Activated CD4-positive, alpha-beta T cell treated with anti-CD3 and anti-CD28 coated beads for 1 hour (primary cell): ENCODE measurements around the gene SMIM43.
"Not testable (repeated sequence)": the region's sequence is repeated elsewhere in the genome, so short reads cannot be mapped to it uniquely, and the experiment has no call there.

Source experiments
- DNase-seq: peaks from one replicate; pipeline ENCODE4 v3.0.0-alpha.2; 2020

SMIM43 gene

GRCh38 chr4:121778991-121779628 lies 14.1 kb upstream of the SMIM43 start:
- DNase-seq: no peak

DNA sequence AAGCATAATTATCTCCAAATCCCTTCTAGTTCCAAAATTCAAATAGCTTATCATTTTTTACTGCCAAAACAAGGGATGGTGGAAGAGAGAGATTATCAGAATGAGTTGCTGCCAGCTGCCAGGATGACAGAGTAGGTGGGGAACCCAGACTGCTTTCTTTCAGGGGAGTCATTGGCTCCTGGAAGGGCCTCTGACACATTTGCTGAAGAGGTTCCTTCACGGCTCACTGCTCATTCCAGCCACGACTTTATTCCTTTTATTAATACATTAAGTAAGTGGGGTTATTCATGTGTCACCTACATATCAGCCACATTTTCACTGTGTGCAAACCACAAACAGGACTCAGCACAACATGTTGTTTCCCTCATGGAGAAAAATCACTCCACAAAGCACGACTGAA lies 12.7 kb upstream of the SMIM43 start:
- DNase-seq: no peak

GRCh38 chr4:121776610-121777401 lies 11.8 kb upstream of the SMIM43 start:
- no peak for DNase-seq

- DNase-seq: no peak
These were observed 8.9 kb upstream of the SMIM43 start for GRCh38 chr4:121773883-121774282.

GRCh38 chr4:121771869-121772268 lies 6.9 kb upstream of the SMIM43 start:
- DNase-seq: no peak

GRCh38 chr4:121769341-121769740 lies 4.4 kb upstream of the SMIM43 start:
- no peak for DNase-seq

DNA sequence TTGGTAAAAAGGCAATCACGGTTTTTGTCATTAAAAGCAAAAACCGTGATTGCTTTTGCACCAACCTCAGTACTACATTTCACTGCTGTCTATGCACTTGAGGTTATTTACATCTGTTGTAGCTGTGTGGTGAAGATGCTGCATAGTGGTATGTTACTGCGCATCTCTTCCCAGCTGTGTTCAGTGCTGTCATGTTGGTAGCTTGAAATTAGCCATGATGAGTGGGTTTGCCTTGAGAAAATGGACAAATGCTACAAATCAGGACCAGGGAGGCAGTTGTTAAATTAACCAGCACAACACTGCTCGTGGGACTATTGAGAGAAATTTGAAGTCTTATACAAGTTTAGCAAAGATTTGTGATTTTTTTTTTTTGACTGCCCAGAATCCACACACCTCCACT lies 2.2 kb upstream of the SMIM43 start:
- no peak for DNase-seq

DNA sequence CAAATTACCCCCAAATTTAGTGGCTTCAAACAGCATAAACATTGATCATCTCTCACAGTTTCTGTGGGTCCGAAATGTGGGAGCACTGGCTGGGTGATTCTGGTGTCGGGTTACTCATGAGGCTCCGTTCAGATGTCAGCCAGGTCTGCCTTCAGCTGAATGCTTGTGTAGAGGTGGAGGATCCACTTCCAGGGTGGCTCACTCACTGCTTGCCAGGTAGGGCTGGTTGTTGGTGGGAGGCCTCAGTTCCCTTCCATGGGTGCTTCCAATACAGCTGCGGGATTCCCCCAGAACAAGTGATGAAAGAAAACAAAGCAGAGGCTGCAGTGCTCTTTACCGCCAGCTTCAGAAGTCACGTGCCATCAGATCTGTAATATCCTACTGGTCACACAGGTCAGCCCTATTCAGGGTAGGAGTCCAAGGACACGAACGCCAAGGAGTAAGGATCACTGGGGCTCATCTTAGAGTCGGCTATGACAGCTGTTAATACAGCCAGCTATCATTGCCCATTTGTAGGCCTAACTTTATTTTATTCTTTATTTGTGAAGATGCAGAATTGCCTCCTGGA lies 1.1 kb upstream of the SMIM43 start:
- DNase-seq: no peak

DNA sequence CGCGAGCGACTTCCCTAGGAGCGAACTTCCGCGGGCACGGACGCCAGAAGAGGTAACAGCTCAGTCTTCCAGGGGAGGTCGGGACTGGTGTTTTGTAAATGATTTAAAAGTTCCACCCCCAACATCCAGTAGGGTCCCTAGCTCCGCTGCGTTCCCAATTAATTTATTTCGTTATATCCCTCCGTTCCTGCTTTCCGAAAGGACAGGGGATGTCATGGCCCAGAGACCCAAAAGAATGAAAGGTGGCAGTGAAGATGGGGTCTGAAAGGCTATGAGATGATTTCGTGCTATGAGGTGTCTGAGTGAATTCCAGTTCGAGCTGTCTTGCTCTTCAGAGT lies 373 bp upstream of the SMIM43 start:
- no peak for DNase-seq

- DNase-seq: no peak
These were observed 662 bp downstream of the SMIM43 start for GRCh38 chr4:121764303-121764701.

DNA sequence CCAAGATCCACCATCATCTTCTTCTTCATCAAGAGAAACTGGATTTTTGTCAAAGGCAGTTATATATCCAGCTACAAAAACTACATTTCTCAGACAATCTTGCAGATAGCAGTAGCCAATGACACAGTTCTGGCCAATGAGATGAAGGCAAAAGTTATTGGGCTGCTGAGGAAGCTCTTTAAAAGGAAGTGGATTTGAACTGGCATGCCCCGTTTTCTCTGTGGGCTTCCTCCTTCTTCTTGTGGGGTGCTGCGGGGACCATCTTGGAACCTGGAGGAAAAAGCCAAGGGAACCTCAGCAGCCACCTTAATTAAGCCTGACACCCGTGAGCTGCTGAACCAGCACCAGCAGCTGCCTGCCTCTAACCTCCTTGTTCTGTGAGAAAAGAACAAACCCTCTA lies 4.8 kb downstream of the SMIM43 start:
- DNase-seq: no peak

DNA sequence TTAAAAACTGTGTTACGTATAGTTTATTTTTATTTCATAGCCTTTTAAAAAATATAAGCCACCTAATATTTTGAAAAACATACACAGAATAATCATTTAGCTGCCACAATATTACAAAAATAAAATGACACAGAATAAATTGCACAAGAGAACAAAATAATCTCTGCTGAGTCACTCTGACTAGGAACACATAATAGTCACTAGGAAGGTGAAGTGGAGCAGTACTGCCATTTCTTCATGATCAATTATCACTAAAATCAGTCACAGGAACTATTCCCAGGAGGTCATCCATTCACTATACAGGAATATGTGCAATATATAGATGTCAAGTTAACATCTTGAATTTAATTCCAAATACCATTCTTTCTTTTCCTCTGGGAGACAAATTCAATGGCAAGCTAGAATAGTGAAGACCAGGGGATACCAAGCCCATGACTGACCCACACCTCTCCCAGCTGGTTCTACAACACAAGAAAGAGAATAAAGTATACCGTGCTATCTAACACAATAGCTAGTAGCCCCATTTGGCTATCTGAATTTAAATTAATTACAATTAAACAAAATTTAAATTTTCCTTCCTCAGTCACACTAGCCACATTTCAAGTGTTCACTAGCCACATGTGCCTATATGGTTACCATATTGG lies 5.9 kb downstream of the SMIM43 start:
- no peak for DNase-seq

- DNase-seq: not testable (repeated sequence)
These were observed 12.8 kb downstream of the SMIM43 start for GRCh38 chr4:121752142-121752541.

DNA sequence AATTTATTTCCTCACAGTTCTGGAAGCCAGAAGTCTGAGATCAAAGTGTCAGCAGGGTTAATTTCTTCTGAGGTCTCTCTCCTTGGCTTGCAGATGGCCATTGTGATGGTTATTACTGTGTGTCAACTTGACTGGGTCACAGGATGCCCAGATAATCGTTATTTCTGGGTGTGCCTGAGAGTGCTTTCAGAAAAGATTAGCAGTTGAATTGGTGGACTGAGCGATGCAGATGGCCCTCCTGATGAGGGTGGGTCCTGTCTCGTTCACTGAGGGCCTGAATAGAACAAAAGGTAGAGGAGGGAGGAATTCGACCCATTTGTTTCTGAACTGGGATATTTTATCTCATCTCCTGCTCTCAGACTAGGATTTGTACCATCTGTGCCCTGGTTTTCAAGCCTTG lies 15.7 kb downstream of the SMIM43 start:
- DNase-seq: no peak

- DNase-seq: no peak
These were observed 22.2 kb downstream of the SMIM43 start for GRCh38 chr4:121742794-121743193.

DNA sequence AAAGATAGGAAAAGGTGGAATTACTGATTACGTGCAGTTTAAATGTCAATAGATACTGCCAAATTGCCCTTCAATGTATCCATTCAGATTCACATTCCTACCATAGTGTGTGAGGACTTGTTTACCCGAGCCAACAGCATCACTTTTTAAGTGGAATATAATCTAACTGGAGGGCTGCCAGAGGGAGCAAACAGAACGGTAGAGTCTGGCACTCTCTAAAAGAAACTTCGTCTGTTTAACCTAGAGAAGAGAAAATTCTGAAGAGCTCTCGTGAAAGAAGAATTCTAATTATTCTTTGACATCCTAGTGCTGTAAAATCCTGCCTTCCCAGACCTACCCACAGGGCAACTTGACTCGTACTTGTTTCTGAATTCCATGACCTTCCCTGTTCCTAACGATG lies 23.2 kb downstream of the SMIM43 start:
- DNase-seq: no peak

GRCh38 chr4:121740796-121741409 lies 24.1 kb downstream of the SMIM43 start:
- no peak for DNase-seq

GRCh38 chr4:121739575-121739974 lies 25.4 kb downstream of the SMIM43 start:
- DNase-seq: no peak

DNA sequence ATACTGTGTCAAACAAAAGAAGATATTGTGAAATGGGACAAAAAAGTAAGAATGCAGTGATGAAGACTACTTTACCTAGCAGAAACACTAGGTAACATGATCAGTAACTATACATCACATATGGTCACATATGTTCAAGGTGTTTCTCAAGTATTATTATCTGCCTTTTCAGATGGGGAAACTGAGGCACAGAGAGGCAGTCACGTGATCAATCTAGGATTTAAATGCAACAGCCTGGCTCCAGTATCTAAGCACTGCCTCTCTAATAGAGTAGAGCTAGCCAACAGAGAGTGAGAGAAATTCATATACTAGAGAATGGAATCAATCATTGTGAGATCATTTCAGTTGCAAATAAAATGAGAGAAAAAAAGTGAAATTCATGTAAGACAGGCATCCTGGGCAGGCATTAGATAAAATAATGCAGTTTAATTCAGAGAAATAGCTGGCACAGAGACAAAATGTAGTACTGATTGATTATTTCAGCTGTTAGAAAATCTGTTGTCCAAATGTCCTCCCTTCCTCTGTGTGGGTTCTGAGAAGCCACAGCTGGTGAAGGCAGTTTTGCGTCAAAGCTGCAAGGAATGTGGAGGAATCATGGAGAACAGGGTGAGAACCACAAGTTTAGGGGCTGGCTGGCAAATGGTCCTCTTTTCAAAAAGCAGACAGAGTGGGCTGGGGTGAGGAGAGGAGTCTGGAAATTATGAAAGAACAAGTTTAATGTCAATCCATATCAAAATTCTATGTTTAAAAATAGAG lies 26.0 kb downstream of the SMIM43 start:
- DNase-seq: no peak

GRCh38 chr4:121737846-121738554 lies 27.0 kb downstream of the SMIM43 start:
- no peak for DNase-seq

DNA sequence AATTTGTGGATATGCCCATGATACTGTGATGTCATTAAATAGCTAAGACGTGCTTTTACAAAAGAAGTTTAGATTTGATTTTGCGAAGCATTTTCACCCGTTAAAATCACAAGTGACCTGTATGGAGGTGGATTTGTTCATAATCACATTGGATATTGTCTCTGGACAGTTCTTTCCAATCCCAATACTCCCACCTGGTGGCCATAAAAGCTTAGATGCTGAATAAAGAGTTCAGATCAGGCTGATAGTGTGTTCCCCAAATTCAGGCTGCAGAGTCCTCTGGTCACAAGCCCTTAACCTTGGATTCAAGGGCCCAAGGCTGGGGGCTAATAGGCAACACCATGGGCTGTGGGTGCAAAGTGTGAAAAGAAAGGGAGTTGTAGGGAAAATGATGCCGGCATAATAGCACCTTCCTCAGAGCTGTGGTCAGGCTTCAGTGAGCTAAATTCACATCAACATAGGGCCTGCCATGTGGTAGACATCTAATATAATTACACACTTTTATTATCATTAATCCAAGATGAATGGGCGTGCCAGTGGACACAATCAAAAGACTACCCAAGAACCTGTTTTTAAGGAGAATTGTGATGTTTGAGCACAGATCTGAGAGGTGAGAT lies 28.1 kb downstream of the SMIM43 start:
- no peak for DNase-seq

DNA sequence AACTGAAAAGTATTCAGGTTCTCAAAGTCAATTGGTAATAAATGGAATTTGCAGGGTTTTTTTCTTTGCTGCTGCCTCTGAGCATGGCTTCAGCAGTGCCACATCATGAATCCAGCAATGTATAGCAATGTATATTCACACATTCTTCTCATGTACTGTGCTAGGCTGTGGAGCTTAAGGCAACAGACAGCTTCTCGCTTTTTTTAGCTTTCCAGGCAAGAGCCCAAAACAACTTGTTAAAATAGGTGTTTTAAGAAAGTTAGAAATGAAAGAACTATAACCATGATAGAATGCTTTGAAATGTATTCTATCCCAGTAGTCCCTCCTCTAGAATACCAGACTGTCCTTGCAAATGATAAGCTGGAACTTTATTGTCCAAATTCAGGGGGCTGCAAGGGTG lies 30.4 kb downstream of the SMIM43 start:
- DNase-seq: no peak
